HG03378 (cell line): ENCODE results near the gene TTI1.

Experiments used
- ATAC-seq: cut with Tn5 transposase; IDR thresholded peaks from one replicate; pipeline ENCODE4 v1.9.1; 2021; ENCODE audit warnings: mild to moderate bottlenecking, moderate library complexity; ENCODE audit not compliant: unreplicated experiment

Gene TTI1

GRCh38 chr20:38055294-38055693 is 22.0 kb upstream of the TTI1 start:
- ATAC-seq = no peak

GRCh38 chr20:38054647-38055046 is 21.4 kb upstream of the TTI1 start:
- ATAC-seq = no peak

- no peak for ATAC-seq
These were observed 19.6 kb upstream of the TTI1 start for GRCh38 chr20:38052870-38053269.

- no peak for ATAC-seq
These were observed 17.4 kb upstream of the TTI1 start for GRCh38 chr20:38050686-38051085.

GRCh38 chr20:38049800-38050199 is 16.5 kb upstream of the TTI1 start:
- no peak for ATAC-seq

GRCh38 chr20:38046572-38046971 is 13.3 kb upstream of the TTI1 start:
- ATAC-seq = no peak

GRCh38 chr20:38044685-38045084 is 11.4 kb upstream of the TTI1 start:
- no peak for ATAC-seq

GRCh38 chr20:38043512-38044300 is 10.4 kb upstream of the TTI1 start:
- ATAC-seq = no peak

- ATAC-seq = no peak
These were observed 7.0 kb upstream of the TTI1 start for GRCh38 chr20:38040276-38040675.

- no peak for ATAC-seq
These were observed 3.1 kb upstream of the TTI1 start for GRCh38 chr20:38036366-38036765.

- ATAC-seq = no peak
These were observed 1.7 kb upstream of the TTI1 start for GRCh38 chr20:38034961-38035360.

- no peak for ATAC-seq
These were observed 923 bp upstream of the TTI1 start for GRCh38 chr20:38034108-38034649.

GRCh38 chr20:38032585-38033329 is 499 bp downstream of the TTI1 start:
- ATAC-seq = peak; percentile 55

- ATAC-seq = no peak
These were observed 1.3 kb downstream of the TTI1 start for GRCh38 chr20:38031957-38032356.

- no peak for ATAC-seq
These were observed 3.8 kb downstream of the TTI1 start for GRCh38 chr20:38029453-38029852.

- ATAC-seq = no peak
These were observed 8.8 kb downstream of the TTI1 start for GRCh38 chr20:38024496-38024895.

GRCh38 chr20:38023181-38024001 is 9.9 kb downstream of the TTI1 start:
- ATAC-seq = no peak

- ATAC-seq = no peak
These were observed 12.0 kb downstream of the TTI1 start for GRCh38 chr20:38021087-38021772.

GRCh38 chr20:38018385-38018784 is 14.9 kb downstream of the TTI1 start:
- ATAC-seq = no peak

GRCh38 chr20:38017959-38018358 is 15.3 kb downstream of the TTI1 start:
- ATAC-seq = no peak

- no peak for ATAC-seq
These were observed 19.4 kb downstream of the TTI1 start for GRCh38 chr20:38013887-38014286.
